Ishikawa (cell line): Measurements from ENCODE around the gene WIPF1.

Experiments used
- CEBPB ChIP-seq: IDR thresholded peaks from 2 replicates; pipeline ENCODE4 v1.6.1; 2012
- CREB1 ChIP-seq: IDR thresholded peaks from 2 replicates; pipeline ENCODE4 v1.6.1; 2012; ENCODE audit warnings: low read depth
- EGR1 ChIP-seq: IDR thresholded peaks from 2 replicates; pipeline ENCODE4 v1.6.1; 2012
- EP300 ChIP-seq: IDR thresholded peaks from 2 replicates; pipeline ENCODE4 v1.6.1; 2012; ENCODE audit warnings: borderline replicate concordance
- FOXM1 ChIP-seq: IDR thresholded peaks from 2 replicates; pipeline ENCODE4 v1.6.1; 2012; ENCODE audit warnings: low read depth, borderline replicate concordance
- MAX ChIP-seq: IDR thresholded peaks from 2 replicates; pipeline ENCODE4 v1.6.1; 2012
- NFIC ChIP-seq: IDR thresholded peaks from 2 replicates; pipeline ENCODE4 v1.6.1; 2012
- RAD21 ChIP-seq: IDR thresholded peaks from 2 replicates; pipeline ENCODE4 v1.6.1; 2012; ENCODE audit warnings: low read depth
- REST ChIP-seq: IDR thresholded peaks from 2 replicates; pipeline ENCODE4 v1.6.1; 2012; ENCODE audit warnings: low read depth, mild to moderate bottlenecking
- TAF1 ChIP-seq: IDR thresholded peaks from 2 replicates; pipeline ENCODE4 v1.6.1; 2012; ENCODE audit warnings: low read depth, mild to moderate bottlenecking
- TCF12 ChIP-seq: IDR thresholded peaks from 2 replicates; pipeline ENCODE4 v1.6.1; 2012; ENCODE audit warnings: low read depth
- TEAD4 ChIP-seq: IDR thresholded peaks from 2 replicates; pipeline ENCODE4 v1.6.1; 2012
- USF1 ChIP-seq: IDR thresholded peaks from 2 replicates; pipeline ENCODE4 v1.6.1; 2012
- YY1 ChIP-seq: IDR thresholded peaks from 2 replicates; pipeline ENCODE4 v1.6.1; 2012; ENCODE audit warnings: low read depth
- ZBTB7A ChIP-seq: IDR thresholded peaks from 2 replicates; pipeline ENCODE4 v1.6.1; 2012; ENCODE audit warnings: low read depth

WIPF1 gene

GRCh38 chr2:174586418-174587295, 10.9 kb downstream of the WIPF1 start:
- TF ChIP-seq CREB1: no peak
- TF ChIP-seq ZBTB7A: no peak

GRCh38 chr2:174585657-174586252, 11.8 kb downstream of the WIPF1 start:
- TF ChIP-seq CEBPB (no peak), ZBTB7A (no peak), USF1 (no peak), TCF12 (no peak), YY1 (no peak), REST (no peak), RAD21 (no peak), MAX (no peak), NFIC (no peak), TAF1 (no peak), FOXM1 (no peak), EP300 (no peak), CREB1 (no peak), EGR1 (no peak), TEAD4 (no peak)

GRCh38 chr2:174585146-174585545, 12.5 kb downstream of the WIPF1 start:
- no peak for TF ChIP-seq TAF1
- TF ChIP-seq USF1: no peak

- no peak for TF ChIP-seq USF1
- TF ChIP-seq YY1: no peak
- no peak for TF ChIP-seq EGR1
- no peak for TF ChIP-seq CEBPB
- TF ChIP-seq CREB1: no peak
- TF ChIP-seq TAF1: no peak
- no peak for TF ChIP-seq FOXM1
- no peak for TF ChIP-seq TCF12
- TF ChIP-seq EP300: no peak
- no peak for TF ChIP-seq NFIC
- no peak for TF ChIP-seq ZBTB7A
These were observed 16.1 kb downstream of the WIPF1 start for GRCh38 chr2:174581491-174581890.

- TF ChIP-seq TEAD4 (no peak), USF1 (no peak), TAF1 (no peak), MAX (no peak)
These were observed 16.7 kb downstream of the WIPF1 start for GRCh38 chr2:174580951-174581350.

- TF ChIP-seq TAF1 (no peak), CEBPB (no peak), RAD21 (peak; percentile 54), YY1 (no peak)
These were observed 19.5 kb downstream of the WIPF1 start for GRCh38 chr2:174577967-174578589.

- TF ChIP-seq YY1: no peak
- TF ChIP-seq MAX: no peak
- TF ChIP-seq RAD21: no peak
- no peak for TF ChIP-seq USF1
- no peak for TF ChIP-seq TCF12
- no peak for TF ChIP-seq TEAD4
- TF ChIP-seq REST: no peak
- no peak for TF ChIP-seq CEBPB
These were observed 22.4 kb downstream of the WIPF1 start for GRCh38 chr2:174575124-174575776.
